GM12878 (cell line): Measurements from ENCODE around the gene GPC5. TPM values are rescaled to one million over a fixed set of nuclear protein-coding genes. Genes with fewer than 3 reads are reported as not detected.

Experiments
- ATAC-seq: fragments of 200-7000 bp; cut with Tn5 transposase; 3 replicates; pipeline ENCODE4 v1.9.1; 2020; ENCODE audit warnings: mild to moderate bottlenecking, moderate library complexity
- BruUV-seq: library from RNA; stranded (reverse); fragments of 400-500 nt; replicated peaks from 2 replicates; lab custom pipeline; 2021; lab: Mats Ljungman, UMichigan
- CTCF ChIA-PET: fragments of 300-600 bp; sonication (Branson Sonifier 250); formaldehyde crosslinking; extraction: SDS; loops from one replicate; lab custom pipeline; 2021; ENCODE audit warnings: inconsistent platforms; lab: Yijun Ruan, JAX
- POLR2A ChIA-PET: fragments of 350-600 bp; formaldehyde crosslinking; extraction: SDS; loops from one replicate; lab custom pipeline; 2021; ENCODE audit warnings: inconsistent platforms; lab: Charles Lee
- RAD21 ChIA-PET: fragments of 300-600 bp; sonication (Branson Sonifier 250); formaldehyde crosslinking; loops from one replicate; lab custom pipeline; 2023; ENCODE audit warnings: antibody characterized with exemption; ENCODE audit not compliant: unreplicated experiment; lab: Charles Lee
- SMC1A ChIA-PET: fragments of 300-600 bp; sonication (Branson Sonifier 250); formaldehyde crosslinking; loops from one replicate; lab custom pipeline; 2023; ENCODE audit not compliant: unreplicated experiment, uncharacterized antibody; lab: Charles Lee
- DNase-seq: peaks from one replicate; pipeline ENCODE4 v3.0.0-alpha.2; 2011; ENCODE audit warnings: low read depth, low spot score
- FAIRE-seq: peaks from 3 replicates; lab custom pipeline; 2011; peaks lifted over from hg19 to GRCh38; lab: Jason Lieb, UNC
- H2AFZ ChIP-seq: 2 replicates; pipeline ENCODE4 v1.6.0; 2011; ENCODE audit warnings: low read depth, low read length, control low read depth; ENCODE audit not compliant: control insufficient read depth
- H3K27ac ChIP-seq: 2 replicates; pipeline ENCODE4 v1.5.1; 2011; ENCODE audit warnings: control low read depth; ENCODE audit not compliant: control insufficient read depth, insufficient read depth
- H3K27me3 ChIP-seq, 2 experiments: replicated peaks in 1 of 2; 2 replicates each; pipeline versions ENCODE4 v1.6.0 to v1.6.1; 2011; ENCODE audit warnings: low read length in 1 of 2; ENCODE audit not compliant: control insufficient read depth in 2 of 2, insufficient read depth in 2 of 2
- H3K36me3 ChIP-seq, 2 experiments: 2 replicates each; pipeline ENCODE4 v1.5.1; 2011; ENCODE audit warnings: low read length in 1 of 2; ENCODE audit not compliant: control insufficient read depth in 2 of 2, insufficient read depth in 2 of 2
- H3K4me1 ChIP-seq: 2 replicates; pipeline ENCODE4 v1.6.1; 2011; ENCODE audit warnings: mild to moderate bottlenecking, low read length, moderate library complexity, mixed read lengths; ENCODE audit not compliant: control insufficient read depth, insufficient read depth
- H3K4me2 ChIP-seq: 2 replicates; pipeline ENCODE4 v1.6.0; 2011; ENCODE audit warnings: control low read depth; ENCODE audit not compliant: control insufficient read depth, insufficient read depth
- H3K4me3 ChIP-seq: fragments of 200-600 bp; sonication (generic); 2 replicates; pipeline ENCODE4 v1.5.1; 2016
- H3K79me2 ChIP-seq: 2 replicates; pipeline ENCODE4 v1.6.0; 2011; ENCODE audit warnings: low read length; ENCODE audit not compliant: control insufficient read depth, insufficient read depth
- H3K9ac ChIP-seq: 2 replicates; pipeline ENCODE4 v1.8.0; 2011; ENCODE audit warnings: low read length, control low read depth, mixed read lengths; ENCODE audit not compliant: control insufficient read depth, insufficient read depth
- H3K9me3 ChIP-seq: replicated peaks from 3 replicates; pipeline ENCODE4 v1.5.1; 2011; ENCODE audit warnings: mild to moderate bottlenecking, low read length; ENCODE audit not compliant: control insufficient read depth, insufficient read depth
- H4K20me1 ChIP-seq: 2 replicates; pipeline ENCODE4 v1.6.0; 2011; ENCODE audit not compliant: control insufficient read depth, insufficient read depth
- ELK1 ChIP-seq: IDR thresholded peaks from 2 replicates; pipeline ENCODE4 v1.6.1; 2012; ENCODE audit warnings: low read depth, low read length, improper control_type of control experiment
- IKZF1 ChIP-seq: fragments of 450-650 bp; conservative IDR thresholded peaks from 2 replicates; pipeline ENCODE4 v1.6.1; 2017; ENCODE audit warnings: antibody characterized with exemption, mild to moderate bottlenecking
- KLF5 ChIP-seq: fragments of 450-650 bp; IDR thresholded peaks from 2 replicates; pipeline ENCODE4 v1.6.1; 2014; ENCODE audit warnings: mild to moderate bottlenecking; ENCODE audit not compliant: partially characterized antibody
- MEF2B ChIP-seq: fragments of 450-650 bp; IDR thresholded peaks from 2 replicates; pipeline ENCODE4 v1.6.1; 2018; ENCODE audit warnings: mild to moderate bottlenecking, moderate library complexity; ENCODE audit not compliant: partially characterized antibody, poor library complexity, severe bottlenecking
- RB1 ChIP-seq: fragments of 450-650 bp; formaldehyde crosslinking; IDR thresholded peaks from 2 replicates; pipeline ENCODE4 v1.6.1; 2017; ENCODE audit warnings: mild to moderate bottlenecking, borderline replicate concordance
- RELA ChIP-seq: fragments of 450-650 bp; IDR thresholded peaks from 2 replicates; pipeline ENCODE4 v1.8.0; 2014; ENCODE audit warnings: borderline replicate concordance; ENCODE audit not compliant: partially characterized antibody
- TARDBP ChIP-seq: IDR thresholded peaks from 2 replicates; pipeline ENCODE4 v1.6.1; 2016; ENCODE audit warnings: borderline replicate concordance
- WGBS: methylation state at CpG from one replicate; pipeline ENCODE4 v1.1.6; 2016; ENCODE audit warnings: low lambda C conversion rate; ENCODE audit not compliant: insufficient replicate concordance, insufficient coverage; ENCODE audit errors: missing lambda C conversion rate; 5-methylcytosine and 5-hydroxymethylcytosine counted together
- in situ Hi-C: fragments of 300-500 bp; cut with MboI; formaldehyde crosslinking; loops from 9 replicates; pipeline ENCODE4 v1.14.3; 2018; ENCODE audit warnings: mixed read lengths
- intact Hi-C: fragments of 100-400 bp; cut with micrococcal nuclease; formaldehyde crosslinking; loops from one replicate; pipeline ENCODE4 v1.14.2; 2022; ENCODE audit not compliant: unreplicated experiment
- polyA plus RNA-seq, 11 experiments: library from polyadenylated mRNA; depleted of rRNA in 4 of 11; unstranded in 6 of 11; stranded (reverse) in 5 of 11; fragments of >200 nt; fragmentation: Nextera tagmentation in 4 of 11; fragmentation: Illumina TruSeq in 1 of 11; extraction: Ambion mirVana in 4 of 11; extraction: Trizol in 1 of 11; gene quantifications; 1 replicate in 1 of 11; 2 replicates in 10 of 11; pipeline versions ENCODE4 v1.2.1 to v1.2.3, GENCODE V29; 2011 to 2016; ENCODE audit warnings: inconsistent platforms in 2 of 11, missing spikeins in 2 of 11, low read depth in 1 of 11
- total RNA-seq, 4 experiments: library from RNA; depleted of rRNA in 3 of 4; stranded (reverse); fragments of >200 nt in 3 of 4; fragmentation: Illumina TruSeq in 1 of 4; extraction: Trizol in 1 of 4; gene quantifications; 2 replicates each; pipeline versions ENCODE4 v1.2.1 to v1.2.3, GENCODE V29; 2013 to 2021

Gene GPC5
- total and polyA plus RNA-seq, 10 of the 15 experiments (the other 5 are each of a cell fraction or from before 2014, with no cell fraction given) = 0.05 to 0.87 (median 0.44) TPM; not detected in 1

DNA sequence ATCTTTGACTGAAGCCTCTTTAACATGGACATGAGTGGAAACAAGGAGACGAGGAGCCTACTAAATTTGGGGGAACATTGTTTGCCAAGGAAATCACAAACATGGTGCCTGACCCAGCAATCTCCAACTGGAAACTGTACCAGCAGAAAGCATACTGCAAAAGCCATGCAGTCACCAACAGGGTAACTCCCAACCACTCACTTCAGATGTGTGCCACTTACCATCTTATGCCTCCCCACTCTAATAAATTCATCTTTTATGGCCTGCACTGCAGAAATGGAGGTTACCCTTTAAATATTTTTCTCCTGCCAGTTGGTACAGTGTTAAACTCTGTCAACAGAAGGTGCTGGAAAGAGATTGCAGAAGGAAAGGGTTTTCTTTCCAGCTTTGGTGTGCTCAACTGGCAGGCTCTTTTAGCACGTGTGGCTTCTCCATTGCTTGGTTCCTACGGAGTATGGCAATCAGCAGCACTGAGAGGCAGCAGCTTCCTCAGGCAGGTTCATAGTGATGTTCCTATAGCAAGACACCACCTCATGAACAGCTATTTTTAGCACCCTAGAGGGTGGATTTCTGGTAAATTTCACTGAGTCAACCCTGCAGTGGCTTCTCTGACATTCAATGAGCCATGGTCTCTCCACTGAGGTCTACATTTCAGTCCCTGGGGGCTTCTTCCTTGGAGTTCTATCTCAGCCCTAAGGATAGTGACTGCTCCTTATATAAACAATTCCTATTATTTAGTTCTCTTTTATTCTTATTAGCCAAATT is 29.6 kb upstream of the GPC5 start:
- Histone ChIP-seq H3K9ac (no peak overlapping the region), H3K27ac (no peak overlapping the region), H3K4me1 (no peaks in the 10 kb centered on the region), H4K20me1 (no peaks in the 10 kb centered on the region), H3K79me2 (no peaks in the 10 kb centered on the region), H3K4me2 (no peak overlapping the region), H3K27me3 (no peaks in the 10 kb centered on the region), H3K9me3 (no peaks in the 10 kb centered on the region), H3K4me3 (no peak overlapping the region), H2AFZ (no peak overlapping the region), H3K36me3 (no peaks in the 10 kb centered on the region)
- intact Hi-C loops = no loop called here
- in situ Hi-C loops = no loop called here
- TF ChIP-seq IKZF1 (no peak), RELA (no peak), TARDBP (no peak), KLF5 (no peak), ELK1 (no peak), RB1 (no peak), MEF2B (no peak)
- RAD21 ChIA-PET = interaction anchor here (0.6 kb wide), 1 partner anchor 67 kb away, joined by 3 read pairs; no protein-coding TSS in a partner anchor
- CTCF ChIA-PET = interaction anchor here (0.6 to 1.8 kb wide), 4 partner anchors 9 to 55 kb away, joined by 3 to 8 read pairs (median 5); no protein-coding TSS in a partner anchor
- POLR2A ChIA-PET = interaction anchor here (0.8 kb wide), 1 partner anchor 20 kb away, joined by 3 read pairs; no protein-coding TSS in a partner anchor
- SMC1A ChIA-PET = interaction anchor here (0.8 to 1.6 kb wide), 3 partner anchors 10 to 57 kb away, joined by 3 to 5 read pairs (median 3); no protein-coding TSS in a partner anchor
- BruUV-seq = no TSS peak
- no peak for DNase-seq
- 58% methylated on average over 3 of the region's 3 CpGs for WGBS
- ATAC-seq = peak; percentile 45
- no peak for FAIRE-seq
